ENCODE results near the gene C20orf96.

Gene C20orf96

GRCh38 chr20:326645-327185, 36.2 kb upstream of the C20orf96 start:
- H3K9me3 ChIP-seq = no peaks in the 10 kb centered on the region
- H3K36me3 ChIP-seq = peaks cover 15% of the 10 kb centered on the region; the same call in 1 of the 2 replicates
- TF ChIP-seq Cebpa-rat (IDR thresholded peaks at IDR 0.05) = no peak
- peaks cover 51% of the 10 kb centered on the region for H4K20me1 ChIP-seq
- H3K4me1 ChIP-seq = peaks cover 38% of the 10 kb centered on the region
- H3K4me2 ChIP-seq = peak overlapping the region; percentile 99
- H3K27me3 ChIP-seq = no peaks in the 10 kb centered on the region
- H3K27ac ChIP-seq = peak overlapping the region; percentile 93
- H3K4me3 ChIP-seq = peak overlapping the region; percentile 94
- H3K9ac ChIP-seq = peak overlapping the region; percentile 92

- TF ChIP-seq Cebpa-rat (IDR thresholded peaks at IDR 0.05) = no peak
- peaks cover 38% of the 10 kb centered on the region for H3K4me1 ChIP-seq
- peak overlapping the region; percentile 94 for H3K4me3 ChIP-seq
- H3K4me2 ChIP-seq = peak overlapping the region; percentile 99
- no peaks in the 10 kb centered on the region for H3K9me3 ChIP-seq
- no peaks in the 10 kb centered on the region for H3K27me3 ChIP-seq
- peaks cover 15% of the 10 kb centered on the region; the same call in 1 of the 2 replicates for H3K36me3 ChIP-seq
- H4K20me1 ChIP-seq = peaks cover 45% of the 10 kb centered on the region
- peak overlapping the region; percentile 93 for H3K27ac ChIP-seq
- peak overlapping the region; percentile 92 for H3K9ac ChIP-seq
Measured at GRCh38 chr20:325889-326644, 35.5 kb upstream of the C20orf96 start.

- Histone ChIP-seq H3K4me1 (peaks cover 34% of the 10 kb centered on the region), H3K36me3 (peaks cover 15% of the 10 kb centered on the region; the same call in 1 of the 2 replicates), H3K9ac (peak within 1 kb of the TSS; percentile 92), H3K4me3 (peak within 1 kb of the TSS; percentile 94), H3K9me3 (no peaks in the 10 kb centered on the region), H3K4me2 (peak within 1 kb of the TSS; percentile 99), H4K20me1 (peaks cover 37% of the 10 kb centered on the region), H3K27me3 (no peaks in the 10 kb centered on the region), H3K27ac (peak within 1 kb of the TSS; percentile 93)
- no peak for TF ChIP-seq Cebpa-rat (IDR thresholded peaks at IDR 0.05)
Measured at GRCh38 chr20:325045-325888, 34.7 kb upstream of the C20orf96 start, which contains the start of gene SOX12. Gene SOX12 (plus strand): TSS chr20:325552. CDS start chr20:325925, 373 bp downstream.

GRCh38 chr20:324177-325044, 33.9 kb upstream of the C20orf96 start:
- no peak for TF ChIP-seq Cebpa-rat (IDR thresholded peaks at IDR 0.05)
- Histone ChIP-seq H3K36me3 (0 out of 2 replicates have a peak, but pooled peaks cover 8% of the 10 kb centered on the region), H3K4me3 (peak overlapping the region; percentile 94), H3K27ac (peak overlapping the region; percentile 93), H3K27me3 (no peaks in the 10 kb centered on the region), H4K20me1 (peaks cover 28% of the 10 kb centered on the region), H3K9ac (peak overlapping the region; percentile 92), H3K9me3 (no peaks in the 10 kb centered on the region), H3K4me1 (peaks cover 26% of the 10 kb centered on the region), H3K4me2 (peak overlapping the region; percentile 99)

- H3K4me1 ChIP-seq = peaks cover 7% of the 10 kb centered on the region; the same call in 1 of the 2 replicates
- no peak overlapping the region for H3K27ac ChIP-seq
- H3K27me3 ChIP-seq = no peaks in the 10 kb centered on the region
- no peaks in the 10 kb centered on the region for H3K9me3 ChIP-seq
- H3K36me3 ChIP-seq = no peaks in the 10 kb centered on the region; the same call in 1 of the 2 replicates
- H4K20me1 ChIP-seq = no peaks in the 10 kb centered on the region
- no peak for TF ChIP-seq Cebpa-rat (IDR thresholded peaks at IDR 0.05)
- H3K4me3 ChIP-seq = no peak overlapping the region
- no peak overlapping the region for H3K4me2 ChIP-seq
- no peak overlapping the region for H3K9ac ChIP-seq
Measured at GRCh38 chr20:316316-317068, 25.9 kb upstream of the C20orf96 start.

GRCh38 chr20:313948-314347, 23.4 kb upstream of the C20orf96 start:
- no peaks in the 10 kb centered on the region; the same call in 1 of the 2 replicates for H3K36me3 ChIP-seq
- peaks cover 19% of the 10 kb centered on the region for H3K4me1 ChIP-seq
- no peaks in the 10 kb centered on the region for H3K27me3 ChIP-seq
- TF ChIP-seq Cebpa-rat (IDR thresholded peaks at IDR 0.05) = no peak
- no peak overlapping the region; the same call in 1 of the 2 replicates for H3K4me2 ChIP-seq
- H3K9ac ChIP-seq = no peak overlapping the region
- H4K20me1 ChIP-seq = no peaks in the 10 kb centered on the region
- H3K4me3 ChIP-seq = no peak overlapping the region
- H3K27ac ChIP-seq = no peak overlapping the region
- no peaks in the 10 kb centered on the region for H3K9me3 ChIP-seq

GRCh38 chr20:313402-313801, 22.9 kb upstream of the C20orf96 start:
- Histone ChIP-seq H3K4me3 (no peak overlapping the region), H3K9me3 (no peaks in the 10 kb centered on the region), H3K4me2 (no peak overlapping the region), H3K27me3 (no peaks in the 10 kb centered on the region), H3K4me1 (peaks cover 19% of the 10 kb centered on the region), H3K9ac (no peak overlapping the region), H4K20me1 (no peaks in the 10 kb centered on the region), H3K27ac (no peak overlapping the region), H3K36me3 (no peaks in the 10 kb centered on the region; the same call in 1 of the 2 replicates)
- no peak for TF ChIP-seq Cebpa-rat (IDR thresholded peaks at IDR 0.05)

- Histone ChIP-seq H3K36me3 (no peaks in the 10 kb centered on the region; the same call in 1 of the 2 replicates), H3K4me2 (no peak overlapping the region), H3K27me3 (no peaks in the 10 kb centered on the region), H3K9ac (no peak overlapping the region), H3K27ac (no peak overlapping the region), H3K9me3 (no peaks in the 10 kb centered on the region), H3K4me3 (no peak overlapping the region), H4K20me1 (no peaks in the 10 kb centered on the region), H3K4me1 (peaks cover 19% of the 10 kb centered on the region)
- no peak for TF ChIP-seq Cebpa-rat (IDR thresholded peaks at IDR 0.05)
Measured at GRCh38 chr20:312866-313265, 22.3 kb upstream of the C20orf96 start.

Data from BLaER1 (cell line).